K562 (cell line): ENCODE measurements around the gene HOXB1. TPM values are rescaled to one million over a fixed set of nuclear protein-coding genes. Genes with fewer than 3 reads are reported as not detected.

Experiments used
- ATAC-seq: fragments of 200-7000 bp; cut with Tn5 transposase; 3 replicates; pipeline ENCODE4 v1.9.1; 2020; ENCODE audit warnings: moderate library complexity
- BruUV-seq: library from RNA; stranded (reverse); fragments of 400-500 nt; replicated peaks from 2 replicates; lab custom pipeline; 2021; lab: Mats Ljungman, UMichigan
- CTCF ChIA-PET: fragments of 300-600 bp; formaldehyde crosslinking; extraction: SDS; loops from one replicate; lab custom pipeline; 2021; ENCODE audit warnings: low intra/inter-chr PET ratio; lab: Yijun Ruan, JAX
- POLR2A ChIA-PET: fragments of 300-600, 350-650 bp; sonication (Branson Sonifier 250); formaldehyde crosslinking; extraction: SDS; loops from one replicate; lab custom pipeline; 2021; ENCODE audit warnings: antibody characterized with exemption, inconsistent platforms; lab: Yijun Ruan, JAX
- DNase-seq, 4 experiments: peaks; one replicate each; pipeline versions ENCODE4 v3.0.0 to v3.0.0-alpha.2; 2011 to 2018; ENCODE audit warnings: low spot score in 3 of 4, mixed read lengths in 3 of 4; ENCODE audit errors: extremely low read depth in 1 of 4
- FAIRE-seq: peaks from 2 replicates; lab custom pipeline; 2011; peaks lifted over from hg19 to GRCh38; lab: Jason Lieb, UNC
- H2AFZ ChIP-seq: 2 replicates; pipeline ENCODE4 v1.6.0; 2011; ENCODE audit warnings: low read depth, low read length, control low read depth, inconsistent platforms
- H3K27ac ChIP-seq: fragments of 200-600 bp; 3 replicates; pipeline ENCODE4 v1.8.0; 2011; ENCODE audit warnings: low read depth, mild to moderate bottlenecking, control low read depth, inconsistent platforms, low read length, moderate library complexity, mixed read lengths; ENCODE audit errors: extremely low read depth
- H3K27me3 ChIP-seq, 2 experiments: fragments of 300-600 bp in 1 of 2; 2 replicates in 1 of 2; 3 replicates in 1 of 2; pipeline versions ENCODE4 v1.6.0 to v1.8.0; 2011; ENCODE audit warnings: inconsistent platforms in 2 of 2, low read length in 2 of 2, mild to moderate bottlenecking in 1 of 2, mixed read lengths in 1 of 2, moderate library complexity in 1 of 2; ENCODE audit not compliant: control insufficient read depth in 2 of 2, insufficient read depth in 2 of 2
- H3K36me3 ChIP-seq: fragments of 300-600 bp; 3 replicates; pipeline ENCODE4 v1.8.0; 2011; ENCODE audit warnings: mild to moderate bottlenecking, low read length, inconsistent platforms; ENCODE audit not compliant: control insufficient read depth, insufficient read depth
- H3K4me1 ChIP-seq, 2 experiments: fragments of 200-600 bp in 1 of 2; replicated peaks in 1 of 2; 2 replicates in 1 of 2; 3 replicates in 1 of 2; pipeline versions ENCODE4 v1.5.1 to v1.8.0; 2011; ENCODE audit warnings: inconsistent platforms in 2 of 2, low read length in 2 of 2, mild to moderate bottlenecking in 1 of 2, mixed read lengths in 1 of 2, moderate library complexity in 1 of 2; ENCODE audit not compliant: control insufficient read depth in 2 of 2, insufficient read depth in 2 of 2
- H3K4me2 ChIP-seq: 2 replicates; pipeline ENCODE4 v1.6.1; 2011; ENCODE audit warnings: low read length, control low read depth, inconsistent platforms, mixed read lengths; ENCODE audit not compliant: insufficient read depth
- H3K4me3 ChIP-seq: fragments of 200-600 bp; sonication (generic), shearing (Covaris generic); 2 replicates; pipeline ENCODE4 v1.5.1; 2016; ENCODE audit warnings: control low read depth, inconsistent platforms
- H3K79me2 ChIP-seq: fragments of 200-600 bp; 3 replicates; pipeline ENCODE4 v1.8.0; 2011; ENCODE audit warnings: low read length, inconsistent platforms; ENCODE audit not compliant: control insufficient read depth, insufficient read depth
- H3K9ac ChIP-seq, 2 experiments: 2 replicates each; pipeline versions ENCODE4 v1.6.0 to v1.6.1; 2011; ENCODE audit warnings: low read depth in 2 of 2, low read length in 2 of 2, control low read depth in 1 of 2, inconsistent platforms in 1 of 2, mild to moderate bottlenecking in 1 of 2, mixed read lengths in 1 of 2; ENCODE audit not compliant: insufficient read depth in 1 of 2
- H3K9me1 ChIP-seq: one replicate; pipeline ENCODE4 v1.6.0; 2011; ENCODE audit warnings: inconsistent platforms, mild to moderate bottlenecking, low read length, moderate library complexity; ENCODE audit not compliant: control insufficient read depth, insufficient read depth
- H3K9me3 ChIP-seq: replicated peaks from 2 replicates; pipeline ENCODE4 v1.5.1; 2011; ENCODE audit warnings: low read depth, low read length, inconsistent platforms; ENCODE audit not compliant: control insufficient read depth, insufficient read depth
- H4K20me1 ChIP-seq: replicated peaks from 2 replicates; pipeline ENCODE4 v1.6.1; 2011; ENCODE audit warnings: low read length, inconsistent platforms, mixed read lengths; ENCODE audit not compliant: control insufficient read depth, insufficient read depth
- CEBPB ChIP-seq: fragments of 450-650 bp; IDR thresholded peaks from 2 replicates; pipeline ENCODE4 v1.6.1; 2016; ENCODE audit warnings: missing genetic modification characterization, missing compliant biosample characterization
- CEBPG ChIP-seq, 3 experiments: fragments of 200-800 bp in 1 of 3; sonication (Bioruptor generic) in 1 of 3; sonication (generic) in 1 of 3; formaldehyde crosslinking in 1 of 3; IDR thresholded peaks in 2 of 3; conservative IDR thresholded peaks in 1 of 3; 2 replicates each; pipeline versions ENCODE4 v1.6.1 to v1.8.0; 2016 to 2022; ENCODE audit warnings: missing compliant biosample characterization in 2 of 3, missing genetic modification characterization in 2 of 3, mild to moderate bottlenecking in 1 of 3, missing genetic modification reagents in 1 of 3
- THAP12 ChIP-seq: fragments of 250-450 bp; sonication (Bioruptor Pico); IDR thresholded peaks from 2 replicates; pipeline ENCODE4 v1.9.0; 2021; ENCODE audit warnings: mild to moderate bottlenecking, inconsistent platforms
- whole genome bisulfite sequencing: fragments of 100-300 bp; shearing (Covaris generic); methylation state at CpG from one replicate; pipeline ENCODE4 v1.1.6; 2016; ENCODE audit warnings: low coverage, mixed read lengths; ENCODE audit not compliant: insufficient coverage; ENCODE audit errors: missing lambda C conversion rate; 5-methylcytosine and 5-hydroxymethylcytosine counted together
- in situ Hi-C: fragments of 300-500 bp; cut with MboI; formaldehyde crosslinking; loops from 4 replicates; pipeline ENCODE4 v1.15.0; 2018; ENCODE audit warnings: inconsistent platforms, mixed read lengths
- intact Hi-C: fragments of 100-400 bp; cut with micrococcal nuclease; formaldehyde crosslinking; loops from 2 replicates; pipeline ENCODE4 v1.14.2; 2022
- polyA plus RNA-seq, 8 experiments: library from polyadenylated mRNA; depleted of rRNA in 4 of 8; stranded (reverse) in 5 of 8; unstranded in 3 of 8; fragments of >200 nt; fragmentation: Nextera tagmentation in 2 of 8; fragmentation: Illumina TruSeq in 1 of 8; extraction: Ambion mirVana in 2 of 8; extraction: Trizol in 1 of 8; gene quantifications; 2 replicates each; pipeline versions ENCODE4 v1.2.1 to v1.2.3, GENCODE V29; 2011 to 2014; ENCODE audit warnings: inconsistent platforms in 1 of 8, missing spikeins in 1 of 8
- total RNA-seq, 7 experiments: library from RNA; depleted of rRNA in 6 of 7; stranded (reverse); fragments of >200 nt in 6 of 7; fragmentation: Illumina TruSeq in 2 of 7; extraction: Trizol in 2 of 7; gene quantifications; 2 replicates each; pipeline versions ENCODE4 v1.2.1 to v1.2.3, GENCODE V29; 2011 to 2021; ENCODE audit warnings: low replicate concordance in 1 of 7

HOXB1 gene
- total and polyA plus RNA-seq, 9 of the 15 experiments (the other 6 are each of a cell fraction or from before 2014, with no cell fraction given): 0.04 TPM; not detected in 8

- H3K27me3 ChIP-seq: no peaks in the 10 kb centered on the region
- H3K9me3 ChIP-seq: no peaks in the 10 kb centered on the region
- H3K9me1 ChIP-seq: no peaks in the 10 kb centered on the region
- H3K4me2 ChIP-seq: no peak overlapping the region
- POLR2A ChIA-PET: no interaction called here
- 59% methylated on average over 7 of the region's 7 CpGs for WGBS
- H2AFZ ChIP-seq: no peak overlapping the region
- no peak overlapping the region for H3K27ac ChIP-seq
- CTCF ChIA-PET: no interaction called here
- H3K4me3 ChIP-seq: no peak overlapping the region
- H3K9ac ChIP-seq: no peak overlapping the region
- no peaks in the 10 kb centered on the region for H3K79me2 ChIP-seq
- no TSS peak for BruUV-seq
- H4K20me1 ChIP-seq: no peaks in the 10 kb centered on the region
- H3K36me3 ChIP-seq: no peaks in the 10 kb centered on the region
- ATAC-seq (no peak), DNase-seq (no peak), FAIRE-seq (no peak)
- intact Hi-C loops (no loop called here), in situ Hi-C loops (no loop called here)
- H3K4me1 ChIP-seq: peaks cover 0 to 27% of the 10 kb centered on the region in 2 experiments; a peak in 4 of 5 replicates
- no peak for TF ChIP-seq THAP12 (CRISPR knock-in tag)
- TF ChIP-seq CEBPB (tag): peak; percentile 71
- TF ChIP-seq CEBPG (CRISPR knock-in tag; IDR thresholded peaks at IDR 0.05): no peak
- TF ChIP-seq CEBPG (tag; conservative IDR thresholded peaks at IDR 0.05 in 1 of 2, IDR thresholded peaks at IDR 0.05 in 1 of 2): peak in 1 of 2 experiments; percentile 74; a peak in 3 of 4 replicates
Measured at GRCh38 chr17:48510761-48511604, 19.8 kb downstream of the HOXB1 start.
